Tibial nerve (tissue), 4 donors: ENCODE results near the gene KMT2C.

Source experiments
- EP300 ChIP-seq, 2 donors: sonication (generic); formaldehyde crosslinking; IDR thresholded peaks; one replicate each; pipeline ENCODE4 v1.6.1; 2017; ENCODE audit warnings: antibody characterized with exemption in 2 of 2, mild to moderate bottlenecking in 1 of 2
- TF ChIP-seq, protein P1 (sequence below), 5 experiments: fragments of 200-600 bp in 3 of 5; fragments of 450-650 bp in 2 of 5; sonication (generic) in 3 of 5; IDR thresholded peaks; one replicate each; pipeline ENCODE4 v1.5.1; 2016 to 2019; ENCODE audit warnings: antibody characterized with exemption in 5 of 5, mild to moderate bottlenecking in 3 of 5, moderate library complexity in 2 of 5

DNA sequence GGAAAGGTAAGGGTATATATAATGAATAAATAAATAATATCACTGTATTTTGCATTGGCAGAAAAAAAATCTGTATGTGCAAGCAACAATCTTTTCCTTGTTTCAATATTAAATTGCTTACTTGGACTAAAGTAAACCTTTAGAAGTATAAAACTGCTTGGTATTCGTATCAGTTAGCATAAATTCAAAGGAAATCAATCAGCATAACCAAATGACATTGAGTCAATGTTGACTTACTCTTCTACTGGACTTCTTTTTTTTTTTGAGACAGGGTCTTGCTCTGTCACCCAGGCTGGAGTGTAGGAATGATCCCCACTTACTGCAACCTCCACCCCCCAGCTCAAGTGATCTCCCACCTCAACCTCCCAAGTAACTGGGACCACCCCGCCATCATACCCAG is 42.3 kb upstream of the KMT2C start:
- TF ChIP-seq, protein P1, sequence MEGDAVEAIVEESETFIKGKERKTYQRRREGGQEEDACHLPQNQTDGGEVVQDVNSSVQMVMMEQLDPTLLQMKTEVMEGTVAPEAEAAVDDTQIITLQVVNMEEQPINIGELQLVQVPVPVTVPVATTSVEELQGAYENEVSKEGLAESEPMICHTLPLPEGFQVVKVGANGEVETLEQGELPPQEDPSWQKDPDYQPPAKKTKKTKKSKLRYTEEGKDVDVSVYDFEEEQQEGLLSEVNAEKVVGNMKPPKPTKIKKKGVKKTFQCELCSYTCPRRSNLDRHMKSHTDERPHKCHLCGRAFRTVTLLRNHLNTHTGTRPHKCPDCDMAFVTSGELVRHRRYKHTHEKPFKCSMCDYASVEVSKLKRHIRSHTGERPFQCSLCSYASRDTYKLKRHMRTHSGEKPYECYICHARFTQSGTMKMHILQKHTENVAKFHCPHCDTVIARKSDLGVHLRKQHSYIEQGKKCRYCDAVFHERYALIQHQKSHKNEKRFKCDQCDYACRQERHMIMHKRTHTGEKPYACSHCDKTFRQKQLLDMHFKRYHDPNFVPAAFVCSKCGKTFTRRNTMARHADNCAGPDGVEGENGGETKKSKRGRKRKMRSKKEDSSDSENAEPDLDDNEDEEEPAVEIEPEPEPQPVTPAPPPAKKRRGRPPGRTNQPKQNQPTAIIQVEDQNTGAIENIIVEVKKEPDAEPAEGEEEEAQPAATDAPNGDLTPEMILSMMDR (IDR thresholded peaks at IDR 0.05): no peak
- TF ChIP-seq EP300 (IDR thresholded peaks at IDR 0.05): no peak
